ENCODE data around the gene CHERP. TPM values are rescaled to one million over a fixed set of nuclear protein-coding genes. Genes with fewer than 3 reads are reported as not detected.
"Not testable (repeated sequence)": the region's sequence is repeated elsewhere in the genome, so short reads cannot be mapped to it uniquely, and the experiment has no call there.

The CHERP gene
- total RNA-seq, 1 donor from 2014 or later, result 6.8 TPM

DNA sequence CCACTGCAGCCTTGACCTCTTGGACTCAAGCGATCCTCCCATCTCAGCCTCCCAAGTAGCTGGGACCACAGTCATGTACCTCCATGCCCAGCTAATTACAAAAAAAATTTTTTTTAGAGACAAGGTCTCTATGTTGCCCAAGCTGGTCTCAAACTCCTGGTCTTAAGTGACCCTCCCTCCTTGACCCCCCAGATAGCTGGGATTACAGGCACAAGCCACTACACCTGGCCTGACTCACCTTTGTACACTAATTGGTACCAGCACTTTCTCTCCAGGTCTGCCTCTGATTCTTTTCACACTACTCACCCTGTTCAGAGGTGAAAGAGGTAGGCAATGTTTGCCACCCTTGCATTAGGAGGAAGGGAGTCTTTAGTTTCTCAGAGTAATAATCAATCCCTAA, 64.9 kb downstream of the CHERP start:
- DNase-seq (ENCODE audit: low read depth), result no peak

DNA sequence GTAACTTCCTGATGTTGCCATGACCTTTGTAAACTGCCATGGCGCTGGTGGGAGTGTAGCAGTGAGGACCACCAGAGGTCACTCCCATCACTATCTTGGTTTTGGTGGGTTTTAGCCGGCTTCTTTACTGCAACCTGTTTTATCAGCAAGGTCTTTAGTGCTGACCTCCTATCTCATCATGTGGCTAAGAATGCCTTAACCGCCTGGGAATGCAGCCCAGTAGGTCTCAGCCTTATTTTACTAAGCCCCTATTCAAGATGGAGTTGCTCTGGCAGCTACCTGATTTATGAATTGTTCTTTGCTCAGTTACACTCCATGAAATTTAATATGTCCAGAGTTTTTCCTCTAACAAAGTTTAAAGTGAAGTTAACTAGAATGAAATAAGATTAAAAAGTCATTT, 65.8 kb downstream of the CHERP start:
- no peak for DNase-seq (ENCODE audit: low read depth)

DNA sequence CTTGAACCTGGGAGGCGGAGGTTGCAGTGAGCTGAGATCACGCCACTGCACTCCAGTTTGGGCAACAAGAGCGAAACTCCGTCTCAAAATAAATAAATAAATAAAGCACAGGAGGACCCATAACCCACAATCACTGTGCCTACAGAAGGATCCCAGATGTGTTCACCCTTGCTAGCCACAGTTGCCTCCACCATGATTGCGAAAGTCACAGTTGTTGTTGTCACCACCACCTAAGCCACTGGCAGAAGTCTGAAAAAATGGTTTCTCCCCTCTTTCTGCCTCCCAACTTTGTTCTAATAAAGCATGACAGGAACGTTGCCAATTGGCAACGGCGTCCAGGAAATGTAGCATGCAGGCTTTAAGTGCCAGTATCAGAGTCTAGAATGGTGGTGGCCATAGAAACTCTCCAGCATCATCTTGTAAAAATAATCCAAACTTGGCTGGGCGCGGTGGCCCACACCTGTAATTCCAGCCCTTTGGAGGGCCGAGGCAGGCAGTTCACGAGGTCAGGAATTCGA, 68.3 kb downstream of the CHERP start:
- no peak for DNase-seq (ENCODE audit: low read depth)

DNA sequence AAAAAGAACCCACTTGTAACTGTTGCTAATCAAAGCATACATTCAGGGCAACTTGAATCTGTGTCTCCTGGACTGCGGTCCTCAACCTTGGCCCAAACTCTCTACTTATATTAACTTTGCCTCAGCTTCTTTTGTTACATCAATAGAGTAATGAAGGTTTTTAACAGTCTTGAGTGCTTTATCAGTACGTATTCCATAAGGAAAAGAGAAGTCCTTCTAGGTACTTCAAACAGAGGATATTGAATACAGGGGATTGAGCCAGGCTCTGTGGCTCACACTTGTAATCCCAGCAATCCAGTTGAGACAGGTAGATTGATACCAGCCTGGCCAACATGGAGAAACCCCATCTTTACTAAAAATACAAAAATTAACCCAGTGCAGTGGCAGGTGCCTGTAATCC, 69.2 kb downstream of the CHERP start:
- no peak for DNase-seq (ENCODE audit: low read depth)

DNA sequence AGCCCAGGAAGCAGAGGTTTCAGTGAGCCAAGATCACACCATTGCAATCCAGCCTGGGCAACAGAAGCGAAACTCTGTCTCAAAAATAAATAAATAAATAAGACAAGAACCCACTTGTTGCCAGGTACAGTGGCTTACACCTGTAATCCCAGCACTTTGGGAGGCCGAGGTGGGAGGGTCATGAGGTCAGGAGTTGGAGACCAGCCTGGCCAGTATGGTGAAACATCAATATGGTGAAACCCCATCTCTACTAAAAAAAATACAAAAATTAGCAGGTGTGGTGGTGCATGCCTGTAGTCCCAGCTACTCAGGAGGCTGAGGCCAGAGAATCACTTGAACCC, 69.7 kb downstream of the CHERP start:
- not testable (repeated sequence) for DNase-seq (ENCODE audit: low read depth)

DNA sequence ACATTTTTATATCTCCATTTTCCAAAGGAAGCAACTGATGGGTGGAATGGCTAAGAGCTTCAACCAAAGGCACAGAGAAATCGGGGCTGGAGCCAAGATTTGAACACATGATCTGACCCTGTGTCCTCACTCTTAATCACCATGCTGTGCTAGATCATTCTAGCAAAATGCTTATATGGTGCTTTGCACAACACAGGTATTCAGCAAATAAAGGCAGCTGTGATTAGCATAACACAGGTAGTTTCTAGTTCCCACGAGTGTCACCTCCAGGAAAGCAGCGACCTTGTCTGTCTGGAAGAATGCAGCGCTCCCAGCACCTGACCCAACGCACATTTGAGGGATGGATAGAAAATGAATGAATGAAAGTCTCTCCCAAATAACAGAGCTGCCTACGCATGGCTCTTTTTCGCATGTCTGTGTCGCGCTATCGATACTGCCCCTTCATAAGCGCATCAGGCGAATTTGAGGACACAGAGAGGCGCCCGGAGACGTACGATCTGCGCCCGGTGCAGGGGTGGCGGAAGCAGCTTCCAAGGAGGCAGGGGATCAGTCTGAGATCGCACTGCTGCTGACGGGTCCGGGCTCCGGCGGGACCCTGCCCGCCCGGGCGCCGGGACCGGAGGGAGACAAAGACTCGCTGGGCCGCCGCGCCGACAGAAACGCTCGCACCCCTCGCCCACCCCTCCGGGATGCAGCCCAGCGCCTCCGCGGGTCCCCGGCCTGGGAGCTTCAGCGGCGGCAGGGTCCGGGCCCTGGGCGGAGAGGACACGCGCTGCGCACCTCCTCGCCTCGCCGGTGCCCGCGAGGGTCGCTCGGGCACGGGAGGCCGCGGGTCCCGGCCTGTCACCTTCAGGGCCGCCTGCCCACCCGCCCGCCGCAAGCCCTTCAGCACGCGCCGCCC, 71.1 kb downstream of the CHERP start:
- no peak for DNase-seq (ENCODE audit: low read depth)

DNA sequence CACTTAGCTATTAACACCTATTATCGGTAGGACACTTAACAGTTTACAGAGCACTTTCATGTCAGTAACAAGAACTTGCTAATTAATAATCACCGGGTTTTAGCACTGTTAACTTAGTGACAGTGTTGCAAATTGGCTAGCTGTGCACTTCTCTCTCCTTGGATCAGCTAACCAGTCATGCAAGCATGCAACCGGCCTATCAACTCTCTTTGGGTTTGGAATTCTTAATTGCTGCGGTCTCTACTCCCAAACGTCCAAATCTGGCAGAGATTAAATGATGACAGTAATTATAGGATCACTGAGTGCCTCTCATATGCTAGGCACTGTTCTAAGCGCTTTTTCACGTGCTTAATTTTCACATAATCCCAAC, 71.7 kb downstream of the CHERP start:
- DNase-seq (ENCODE audit: low read depth), result no peak

Other genes starting within 250 kb of the CHERP start
- gene KLF2, start 217.6 kb downstream of the CHERP start, total RNA-seq, result 9.2 and 13.7 TPM in 2 replicates
- gene EPS15L1, start 70.5 kb downstream of the CHERP start, total RNA-seq, result 7.3 and 8.3 TPM in 2 replicates
- not detected in 2 replicates for gene CALR3, start 46.3 kb downstream of the CHERP start, total RNA-seq
- 4.9 TPM in 2 replicates for gene C19orf44, start 46.0 kb downstream of the CHERP start, total RNA-seq
- 33.2 and 34.5 TPM in 2 replicates for gene SLC35E1, start 30.0 kb upstream of the CHERP start, total RNA-seq
- 9.2 and 9.5 TPM in 2 replicates for gene MED26, start 85.8 kb upstream of the CHERP start, total RNA-seq
- gene SMIM7, start 117.7 kb upstream of the CHERP start, total RNA-seq, result 60.3 and 64.9 TPM in 2 replicates
- 128 and 135 TPM in 2 replicates for gene TMEM38A, start 118.7 kb upstream of the CHERP start, total RNA-seq
- 0.05 TPM in 2 replicates for gene NWD1, start 177.4 kb upstream of the CHERP start, total RNA-seq